ENCODE results near the gene ANKRD18A. TPM values are rescaled to one million over a fixed set of nuclear protein-coding genes. Genes with fewer than 3 reads are reported as not detected.

The ANKRD18A gene
- total RNA-seq, 1 donor from 2014 or later = 2.6 TPM

- no peak overlapping the region for H3K27ac ChIP-seq (replicated peaks)
- H3K9me3 ChIP-seq (replicated peaks) = no peaks in the 10 kb centered on the region
- H3K4me1 ChIP-seq = peaks cover 15% of the 10 kb centered on the region
- DNase-seq = no peak
- intact Hi-C loops (cut with micrococcal nuclease) = no loop called here
- no peaks in the 10 kb centered on the region for H3K36me3 ChIP-seq
- H3K27me3 ChIP-seq (ENCODE audit: low read depth) = peaks cover 28% of the 10 kb centered on the region
- no peak overlapping the region for H3K4me3 ChIP-seq
- TF ChIP-seq CTCF (IDR thresholded peaks at IDR 0.05; ENCODE audit: borderline replicate concordance) = no peak
These were observed 19.2 kb upstream of the ANKRD18A start for GRCh38 chr9:38639577-38639940.

- Histone ChIP-seq H3K9me3 (replicated peaks) (no peaks in the 10 kb centered on the region), H3K4me3 (no peak overlapping the region), H3K4me1 (peaks cover 10% of the 10 kb centered on the region), H3K27me3 (ENCODE audit: low read depth) (peaks cover 28% of the 10 kb centered on the region), H3K27ac (replicated peaks) (no peak overlapping the region), H3K36me3 (no peaks in the 10 kb centered on the region)
- DNase-seq = no peak
- TF ChIP-seq CTCF (IDR thresholded peaks at IDR 0.05; ENCODE audit: borderline replicate concordance) = no peak
- intact Hi-C loops (cut with micrococcal nuclease) = no loop called here
These were observed 18.6 kb upstream of the ANKRD18A start for GRCh38 chr9:38638881-38639576.

GRCh38 chr9:38634315-38634714, 13.9 kb upstream of the ANKRD18A start:
- H3K9me3 ChIP-seq (replicated peaks) = no peaks in the 10 kb centered on the region
- no peak for DNase-seq
- TF ChIP-seq CTCF (IDR thresholded peaks at IDR 0.05; ENCODE audit: borderline replicate concordance) = no peak
- H3K27me3 ChIP-seq (ENCODE audit: low read depth) = peaks cover 25% of the 10 kb centered on the region
- intact Hi-C loops (cut with micrococcal nuclease) = no loop called here
- no peaks in the 10 kb centered on the region for H3K36me3 ChIP-seq
- H3K4me1 ChIP-seq = no peaks in the 10 kb centered on the region
- no peak overlapping the region for H3K4me3 ChIP-seq
- no peak overlapping the region for H3K27ac ChIP-seq (replicated peaks)

GRCh38 chr9:38629511-38629910, 9.1 kb upstream of the ANKRD18A start:
- Histone ChIP-seq H3K27me3 (ENCODE audit: low read depth) (no peaks in the 10 kb centered on the region), H3K36me3 (no peaks in the 10 kb centered on the region), H3K9me3 (replicated peaks) (peaks cover 18% of the 10 kb centered on the region), H3K4me3 (no peak overlapping the region), H3K4me1 (no peaks in the 10 kb centered on the region), H3K27ac (replicated peaks) (no peak overlapping the region)
- no peak for DNase-seq
- no peak for TF ChIP-seq CTCF (IDR thresholded peaks at IDR 0.05; ENCODE audit: borderline replicate concordance)
- intact Hi-C loops (cut with micrococcal nuclease) = no loop called here

- Histone ChIP-seq H3K36me3 (no peaks in the 10 kb centered on the region), H3K4me1 (peaks cover 18% of the 10 kb centered on the region), H3K27ac (replicated peaks) (no peak overlapping the region), H3K9me3 (replicated peaks) (peaks cover 29% of the 10 kb centered on the region), H3K27me3 (ENCODE audit: low read depth) (peaks cover 34% of the 10 kb centered on the region), H3K4me3 (no peak overlapping the region)
- no peak for TF ChIP-seq CTCF (IDR thresholded peaks at IDR 0.05; ENCODE audit: borderline replicate concordance)
- DNase-seq = no peak
- intact Hi-C loops (cut with micrococcal nuclease) = no loop called here
These were observed 5.6 kb upstream of the ANKRD18A start for GRCh38 chr9:38626006-38626405.

Measured in left ventricle myocardium inferior (tissue), 1 donor.